Midbrain (tissue), 1 donor: Measurements from ENCODE around the gene FBN2.
"Not testable (repeated sequence)": the region's sequence is repeated elsewhere in the genome, so short reads cannot be mapped to it uniquely, and the experiment has no call there.

Experiments used
- DNase-seq: peaks from one replicate; lab custom pipeline; 2025; lab: John Stamatoyannopoulos, UW

Gene FBN2

GRCh38 chr5:128478386-128479368 lies 59.4 kb downstream of the FBN2 start:
- DNase-seq: no peak

GRCh38 chr5:128477944-128478343 lies 60.1 kb downstream of the FBN2 start:
- no peak for DNase-seq

GRCh38 chr5:128475693-128476092 lies 62.4 kb downstream of the FBN2 start:
- no peak for DNase-seq

- no peak for DNase-seq
These were observed 65.1 kb downstream of the FBN2 start for GRCh38 chr5:128472919-128473318.

- no peak for DNase-seq
These were observed 66.0 kb downstream of the FBN2 start for GRCh38 chr5:128472036-128472435.

DNA sequence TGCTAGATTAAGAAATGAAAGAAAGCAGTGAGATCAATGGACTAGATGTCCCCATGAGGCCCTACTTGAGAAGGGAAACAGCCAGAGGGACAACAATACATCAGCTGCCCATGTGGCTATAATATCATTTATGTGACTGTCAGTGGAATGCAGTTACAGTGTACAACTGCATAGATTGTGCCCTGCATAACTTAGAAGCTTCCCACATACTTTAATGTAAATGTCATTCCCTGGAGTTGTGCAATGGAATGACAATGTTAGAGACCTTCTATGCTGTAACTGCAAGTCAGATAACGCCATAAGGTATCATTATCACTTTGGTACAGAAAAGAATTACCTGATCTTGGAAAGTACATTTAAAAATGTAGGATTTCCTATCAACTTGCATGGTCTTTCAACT lies 67.4 kb downstream of the FBN2 start:
- no peak for DNase-seq

- no peak for DNase-seq
These were observed 68.1 kb downstream of the FBN2 start for GRCh38 chr5:128469912-128470311.

DNA sequence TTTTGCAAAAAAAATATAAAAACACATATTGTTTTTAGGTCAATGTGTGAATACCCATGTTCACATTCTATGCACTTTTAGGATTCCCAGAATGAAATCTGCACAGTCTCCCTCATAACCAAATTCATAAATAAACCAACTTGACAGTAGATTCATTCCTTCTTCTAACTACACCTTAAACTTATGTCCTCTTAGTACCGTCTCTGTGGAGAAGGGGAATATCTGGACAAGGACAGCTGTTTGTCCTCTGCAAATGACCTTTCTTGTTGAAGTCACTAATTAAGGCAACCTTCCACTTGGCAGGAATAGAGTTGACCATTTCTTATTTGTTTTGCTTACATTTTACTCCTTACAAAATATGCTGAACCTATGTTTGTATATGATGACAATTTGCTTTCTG lies 71.1 kb downstream of the FBN2 start:
- DNase-seq: no peak

DNA sequence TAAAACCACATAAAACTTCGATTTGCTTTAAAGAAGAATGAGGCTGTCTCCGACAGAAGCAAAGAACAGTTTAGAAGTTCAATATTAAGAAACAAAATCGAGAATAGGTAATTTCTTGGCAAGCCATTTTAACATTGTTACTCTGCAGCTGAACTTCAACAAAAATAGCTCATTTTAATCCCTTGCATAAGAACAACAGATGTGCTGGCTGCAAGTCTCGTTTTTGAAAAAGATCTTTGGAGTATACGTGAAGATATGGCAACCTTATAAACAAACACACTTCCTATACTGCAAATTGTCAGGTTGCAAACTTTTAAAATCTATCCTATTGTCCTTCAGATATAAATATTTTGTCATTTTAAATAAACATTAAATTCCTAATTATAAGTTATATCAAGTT lies 71.5 kb downstream of the FBN2 start:
- no peak for DNase-seq

DNA sequence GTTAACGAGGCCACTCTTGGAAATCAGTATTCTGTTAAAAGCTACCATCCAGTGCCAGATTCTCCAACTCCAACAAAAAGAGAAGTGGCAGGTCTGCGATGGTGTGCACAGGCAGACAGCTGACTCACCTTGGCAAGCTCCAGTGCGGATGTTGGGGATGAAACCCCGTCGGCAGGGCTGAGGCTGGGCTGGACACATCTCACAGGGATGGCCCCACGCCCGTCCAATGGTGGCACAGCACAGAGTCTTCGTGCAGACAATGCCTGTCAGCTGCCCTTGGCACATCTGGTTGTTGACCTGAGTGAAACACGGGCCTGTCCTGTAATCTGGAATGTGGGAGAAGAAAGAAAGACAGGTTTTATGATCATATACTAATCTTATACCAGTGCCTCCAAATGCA lies 73.4 kb downstream of the FBN2 start:
- DNase-seq: no peak

DNA sequence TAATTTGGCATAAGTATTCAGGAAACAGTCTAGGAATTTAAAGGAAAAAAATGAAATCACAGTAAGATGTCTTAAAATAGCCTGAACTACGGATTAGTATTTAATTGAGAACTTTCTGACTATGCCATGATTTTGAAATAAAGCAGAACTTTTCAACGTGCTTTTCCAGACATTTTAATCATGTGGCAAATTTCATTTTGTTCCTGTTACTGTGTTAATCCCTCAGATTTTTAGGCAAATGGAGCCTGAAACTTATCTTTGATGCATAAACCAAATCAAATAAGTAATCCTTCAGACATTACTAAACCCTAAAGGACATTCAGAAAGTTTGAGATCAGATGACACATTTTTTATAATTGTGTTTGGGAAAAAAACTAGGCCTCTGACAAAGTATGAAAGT lies 75.7 kb downstream of the FBN2 start:
- DNase-seq: no peak

GRCh38 chr5:128457147-128457915 lies 80.7 kb downstream of the FBN2 start:
- DNase-seq: not testable (repeated sequence)

DNA sequence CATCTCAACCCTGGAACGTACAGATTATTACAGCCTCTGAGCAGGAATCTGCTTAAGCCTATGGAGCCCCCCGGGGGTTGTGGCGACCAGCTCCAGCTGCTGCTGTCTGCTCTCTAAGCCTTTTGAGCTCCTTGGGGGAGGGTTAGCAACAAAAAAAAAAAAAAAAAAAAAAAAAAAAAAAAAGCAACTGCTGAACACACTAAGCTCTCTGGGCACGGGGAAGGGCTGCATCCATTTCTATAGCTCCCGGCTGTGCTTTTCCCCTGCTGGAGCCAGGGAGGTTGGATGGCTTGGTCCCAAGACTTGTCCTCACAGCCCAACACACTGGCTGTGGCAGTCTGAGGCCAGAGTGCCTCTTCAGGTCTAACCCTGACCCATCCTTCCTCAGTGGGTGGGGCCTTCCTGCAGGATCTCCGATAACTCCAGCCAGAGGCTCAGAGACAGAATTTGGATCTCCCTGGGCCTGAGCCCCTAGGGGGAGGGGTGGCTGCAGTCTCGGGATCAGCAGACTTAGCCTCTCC lies 82.1 kb downstream of the FBN2 start:
- DNase-seq: no peak

DNA sequence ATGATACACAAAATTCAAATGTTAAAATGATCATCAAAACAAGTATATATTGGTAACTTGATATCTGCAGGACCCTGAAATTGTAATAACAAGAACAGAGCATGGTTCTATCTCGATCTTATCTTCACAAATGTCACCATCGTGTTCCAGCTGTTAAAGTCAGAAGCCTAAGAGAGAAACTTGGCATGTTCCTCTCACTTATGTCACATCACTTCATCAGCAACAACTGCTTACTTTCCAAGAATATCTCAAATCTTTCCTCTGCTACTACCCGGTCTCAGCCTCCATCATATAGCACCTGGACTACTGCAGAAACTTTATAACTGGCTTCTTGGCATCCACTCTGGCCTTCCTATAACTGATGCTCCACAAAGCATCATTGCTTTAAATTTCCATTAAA lies 84.9 kb downstream of the FBN2 start:
- DNase-seq: no peak

DNA sequence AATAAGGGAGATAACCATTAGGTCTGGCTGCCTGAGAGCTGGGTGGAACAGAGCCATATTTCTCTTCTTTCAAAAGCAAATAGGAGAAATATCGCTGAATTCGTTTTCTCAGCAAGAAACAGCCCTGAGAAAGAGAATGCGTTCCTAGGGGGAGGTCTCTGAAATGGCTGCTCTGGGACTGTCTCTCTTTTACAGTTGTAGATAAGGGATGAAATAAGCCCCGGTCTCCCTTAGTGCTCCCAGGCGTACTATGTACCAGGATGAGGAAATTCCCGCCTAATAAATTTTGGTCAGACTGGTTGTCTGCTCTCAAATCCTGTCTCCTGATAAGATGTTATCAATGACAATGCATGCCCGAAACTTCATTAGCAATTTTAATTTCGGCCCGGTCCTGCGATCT lies 90.8 kb downstream of the FBN2 start:
- not testable (repeated sequence) for DNase-seq

DNA sequence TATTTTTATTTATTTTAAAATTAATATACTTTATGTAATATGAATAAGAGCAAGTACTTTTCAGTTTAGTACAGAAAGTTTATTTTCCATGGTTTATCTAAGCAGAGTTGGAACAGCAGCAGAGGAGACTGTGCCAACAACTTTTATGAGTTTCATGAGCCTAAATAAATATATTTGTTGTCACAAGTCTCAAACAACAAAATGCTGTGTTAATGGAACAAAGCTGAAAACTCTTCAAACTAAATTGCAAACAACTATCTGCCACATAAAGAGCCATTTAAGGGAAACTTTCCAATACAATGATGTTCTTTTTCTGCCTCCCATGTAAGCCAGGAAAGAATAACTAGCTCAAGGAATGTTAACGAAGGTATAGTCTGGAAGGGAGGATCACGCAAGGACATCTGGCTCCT lies 96.1 kb downstream of the FBN2 start:
- DNase-seq: no peak

DNA sequence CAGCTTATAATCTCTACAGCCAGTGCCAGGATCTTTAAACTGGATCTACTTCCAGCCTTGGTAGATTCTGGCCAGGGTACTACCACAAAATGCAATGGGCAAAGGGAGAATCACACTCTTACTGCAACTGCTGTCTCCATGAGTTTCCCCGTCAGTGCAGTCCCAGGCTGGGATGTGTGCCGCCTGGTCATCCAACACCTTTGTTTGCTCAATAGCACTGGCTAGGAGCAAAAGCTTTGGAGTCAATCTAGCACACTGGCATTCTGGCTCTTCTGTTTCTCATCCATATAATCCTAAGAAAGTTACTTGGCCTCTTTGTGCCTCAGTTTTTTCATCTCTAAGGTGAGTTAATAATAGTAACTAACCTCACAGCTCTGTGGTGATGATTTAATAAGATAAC lies 96.9 kb downstream of the FBN2 start:
- no peak for DNase-seq

DNA sequence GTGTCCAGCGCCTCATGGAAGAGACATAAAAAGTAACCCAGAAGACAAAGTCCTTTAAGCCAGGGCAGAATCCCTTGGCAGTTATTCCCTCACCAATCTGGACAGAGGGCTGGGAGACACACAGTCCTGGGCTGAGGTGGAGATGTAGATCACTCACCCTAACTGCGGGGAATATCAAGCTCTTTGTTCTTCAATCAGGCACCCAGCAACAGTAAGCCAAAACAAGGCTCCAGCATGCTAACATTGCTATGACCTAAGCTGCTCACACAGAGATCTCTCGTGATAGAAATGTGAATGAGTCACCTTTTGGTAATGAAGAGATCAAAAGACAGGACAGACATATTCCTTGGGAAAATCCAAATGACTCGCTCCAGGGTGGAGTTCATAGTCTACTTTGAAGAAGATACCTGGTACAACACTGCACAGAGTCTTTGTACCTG lies 101.3 kb downstream of the FBN2 start:
- no peak for DNase-seq

DNA sequence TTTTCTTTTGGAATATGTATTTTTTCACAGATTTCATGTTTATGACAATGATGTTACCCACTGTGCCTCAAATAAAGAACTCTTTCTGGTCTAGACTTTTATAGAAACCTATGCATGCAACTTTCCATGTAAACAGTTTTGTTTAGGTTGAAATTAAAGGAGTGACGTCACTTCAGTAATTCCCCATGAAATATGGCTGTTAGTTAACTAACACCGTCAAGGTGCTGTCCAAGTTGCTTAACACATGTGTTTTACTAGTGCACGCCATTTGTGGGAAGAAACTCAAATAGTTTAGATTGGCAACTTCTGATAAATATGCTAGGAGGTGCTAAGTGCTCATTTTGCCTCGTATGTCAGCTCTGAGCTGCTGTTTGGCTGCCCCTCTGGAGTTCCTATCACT lies 102.2 kb downstream of the FBN2 start:
- no peak for DNase-seq

DNA sequence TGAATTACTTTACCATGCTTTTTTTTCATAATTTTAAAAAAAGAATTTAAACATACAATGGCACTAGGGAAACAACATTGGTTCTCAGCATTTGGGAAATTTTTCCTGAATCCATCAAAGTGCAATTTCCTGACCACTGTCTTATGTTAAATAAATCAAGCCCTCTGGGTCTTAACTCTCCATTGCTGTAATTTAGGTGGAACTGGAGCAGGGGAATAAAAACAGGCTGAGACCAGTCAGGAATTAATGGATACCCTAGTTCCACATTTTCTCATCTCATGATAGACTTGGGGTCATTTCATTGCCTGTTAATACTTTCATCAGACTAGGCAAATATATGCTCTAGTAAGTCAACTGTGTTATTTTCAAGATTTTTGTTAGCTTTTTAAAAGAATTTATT lies 103.1 kb downstream of the FBN2 start:
- DNase-seq: no peak

DNA sequence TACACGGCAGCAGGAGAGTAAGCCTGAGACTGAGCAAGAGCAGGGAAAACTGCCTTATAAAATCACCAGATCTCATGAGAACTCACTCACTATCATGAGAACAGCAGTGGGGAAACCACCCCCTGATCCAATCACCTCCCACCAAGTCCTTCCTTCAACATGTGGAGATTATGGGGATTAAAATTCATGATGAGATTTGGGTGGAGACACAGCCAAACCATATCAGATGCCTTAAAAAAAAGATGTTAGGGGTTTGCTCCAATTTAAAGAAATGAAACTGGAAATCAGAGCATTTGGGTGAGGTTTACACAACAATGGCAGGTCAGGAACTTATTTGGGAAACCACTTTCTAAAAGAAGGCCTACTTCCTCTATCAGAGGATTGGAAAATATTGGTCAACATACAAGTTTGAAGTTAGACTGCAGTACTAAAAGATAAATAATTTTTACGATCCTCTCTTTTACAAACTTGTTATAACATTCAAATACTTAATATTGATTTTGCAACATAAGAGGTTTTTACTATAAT lies 105.1 kb downstream of the FBN2 start:
- DNase-seq: no peak

GRCh38 chr5:128427921-128428320 lies 110.1 kb downstream of the FBN2 start:
- DNase-seq: no peak
